Measurements from ENCODE around the gene PDE10A.

PDE10A gene

GRCh38 chr6:165536911-165537310, 126.1 kb downstream of the PDE10A start:
- DNase-seq (ENCODE audit: low read depth in 1 of 2, low spot score in 1 of 2): no peak
- TF ChIP-seq SPI1 (IDR thresholded peaks at IDR 0.05; ENCODE audit: borderline replicate concordance, low read depth) (no peak), POLR2AphosphoS5 (IDR thresholded peaks at IDR 0.05; ENCODE audit: low read depth) (no peak), GABPA (IDR thresholded peaks at IDR 0.05; ENCODE audit: low read depth) (no peak)
- TF ChIP-seq, protein P1, sequence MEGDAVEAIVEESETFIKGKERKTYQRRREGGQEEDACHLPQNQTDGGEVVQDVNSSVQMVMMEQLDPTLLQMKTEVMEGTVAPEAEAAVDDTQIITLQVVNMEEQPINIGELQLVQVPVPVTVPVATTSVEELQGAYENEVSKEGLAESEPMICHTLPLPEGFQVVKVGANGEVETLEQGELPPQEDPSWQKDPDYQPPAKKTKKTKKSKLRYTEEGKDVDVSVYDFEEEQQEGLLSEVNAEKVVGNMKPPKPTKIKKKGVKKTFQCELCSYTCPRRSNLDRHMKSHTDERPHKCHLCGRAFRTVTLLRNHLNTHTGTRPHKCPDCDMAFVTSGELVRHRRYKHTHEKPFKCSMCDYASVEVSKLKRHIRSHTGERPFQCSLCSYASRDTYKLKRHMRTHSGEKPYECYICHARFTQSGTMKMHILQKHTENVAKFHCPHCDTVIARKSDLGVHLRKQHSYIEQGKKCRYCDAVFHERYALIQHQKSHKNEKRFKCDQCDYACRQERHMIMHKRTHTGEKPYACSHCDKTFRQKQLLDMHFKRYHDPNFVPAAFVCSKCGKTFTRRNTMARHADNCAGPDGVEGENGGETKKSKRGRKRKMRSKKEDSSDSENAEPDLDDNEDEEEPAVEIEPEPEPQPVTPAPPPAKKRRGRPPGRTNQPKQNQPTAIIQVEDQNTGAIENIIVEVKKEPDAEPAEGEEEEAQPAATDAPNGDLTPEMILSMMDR (IDR thresholded peaks at IDR 0.05; ENCODE audit: insufficient read depth, low read length): no peak
- TF ChIP-seq, protein P2, sequence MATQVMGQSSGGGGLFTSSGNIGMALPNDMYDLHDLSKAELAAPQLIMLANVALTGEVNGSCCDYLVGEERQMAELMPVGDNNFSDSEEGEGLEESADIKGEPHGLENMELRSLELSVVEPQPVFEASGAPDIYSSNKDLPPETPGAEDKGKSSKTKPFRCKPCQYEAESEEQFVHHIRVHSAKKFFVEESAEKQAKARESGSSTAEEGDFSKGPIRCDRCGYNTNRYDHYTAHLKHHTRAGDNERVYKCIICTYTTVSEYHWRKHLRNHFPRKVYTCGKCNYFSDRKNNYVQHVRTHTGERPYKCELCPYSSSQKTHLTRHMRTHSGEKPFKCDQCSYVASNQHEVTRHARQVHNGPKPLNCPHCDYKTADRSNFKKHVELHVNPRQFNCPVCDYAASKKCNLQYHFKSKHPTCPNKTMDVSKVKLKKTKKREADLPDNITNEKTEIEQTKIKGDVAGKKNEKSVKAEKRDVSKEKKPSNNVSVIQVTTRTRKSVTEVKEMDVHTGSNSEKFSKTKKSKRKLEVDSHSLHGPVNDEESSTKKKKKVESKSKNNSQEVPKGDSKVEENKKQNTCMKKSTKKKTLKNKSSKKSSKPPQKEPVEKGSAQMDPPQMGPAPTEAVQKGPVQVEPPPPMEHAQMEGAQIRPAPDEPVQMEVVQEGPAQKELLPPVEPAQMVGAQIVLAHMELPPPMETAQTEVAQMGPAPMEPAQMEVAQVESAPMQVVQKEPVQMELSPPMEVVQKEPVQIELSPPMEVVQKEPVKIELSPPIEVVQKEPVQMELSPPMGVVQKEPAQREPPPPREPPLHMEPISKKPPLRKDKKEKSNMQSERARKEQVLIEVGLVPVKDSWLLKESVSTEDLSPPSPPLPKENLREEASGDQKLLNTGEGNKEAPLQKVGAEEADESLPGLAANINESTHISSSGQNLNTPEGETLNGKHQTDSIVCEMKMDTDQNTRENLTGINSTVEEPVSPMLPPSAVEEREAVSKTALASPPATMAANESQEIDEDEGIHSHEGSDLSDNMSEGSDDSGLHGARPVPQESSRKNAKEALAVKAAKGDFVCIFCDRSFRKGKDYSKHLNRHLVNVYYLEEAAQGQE (IDR thresholded peaks at IDR 0.05; ENCODE audit: insufficient replicate concordance, low read depth): no peak
- no peak overlapping the region for H3K4me3 ChIP-seq (replicated peaks; ENCODE audit: insufficient read depth, low read length)

GRCh38 chr6:165519316-165519715, 143.7 kb downstream of the PDE10A start:
- Histone ChIP-seq H3K4me3 (replicated peaks; ENCODE audit: insufficient read depth, low read length) (no peak overlapping the region), H3K27me3 (ENCODE audit: insufficient read depth, poor library complexity, severe bottlenecking) (no peaks in the 10 kb centered on the region), H3K27ac (replicated peaks) (no peak overlapping the region)
- no peak for DNase-seq (ENCODE audit: low read depth in 1 of 2, low spot score in 1 of 2)
- TF ChIP-seq, protein P2 (IDR thresholded peaks at IDR 0.05; ENCODE audit: insufficient replicate concordance, low read depth): no peak
- TF ChIP-seq POLR2AphosphoS5 (IDR thresholded peaks at IDR 0.05; ENCODE audit: low read depth) (no peak), GABPA (IDR thresholded peaks at IDR 0.05; ENCODE audit: low read depth) (no peak), SPI1 (IDR thresholded peaks at IDR 0.05; ENCODE audit: borderline replicate concordance, low read depth) (no peak)
- TF ChIP-seq, protein P1 (IDR thresholded peaks at IDR 0.05; ENCODE audit: insufficient read depth, low read length): no peak

More at GRCh38 chr6:165536911-165537310, 126.1 kb downstream of the PDE10A start:
- no peaks in the 10 kb centered on the region for H3K27me3 ChIP-seq (ENCODE audit: insufficient read depth, poor library complexity, severe bottlenecking)
- no peak overlapping the region for H3K27ac ChIP-seq (replicated peaks)

GRCh38 chr6:165515963-165516624, 146.9 kb downstream of the PDE10A start:
- TF ChIP-seq, protein P2 (IDR thresholded peaks at IDR 0.05; ENCODE audit: insufficient replicate concordance, low read depth): no peak
- TF ChIP-seq SPI1 (IDR thresholded peaks at IDR 0.05; ENCODE audit: borderline replicate concordance, low read depth) (no peak), POLR2AphosphoS5 (IDR thresholded peaks at IDR 0.05; ENCODE audit: low read depth) (no peak), GABPA (IDR thresholded peaks at IDR 0.05; ENCODE audit: low read depth) (no peak)
- TF ChIP-seq, protein P1 (IDR thresholded peaks at IDR 0.05; ENCODE audit: insufficient read depth, low read length): no peak
- H3K27me3 ChIP-seq (ENCODE audit: insufficient read depth, poor library complexity, severe bottlenecking): no peaks in the 10 kb centered on the region
- H3K4me3 ChIP-seq (replicated peaks; ENCODE audit: insufficient read depth, low read length): no peak overlapping the region
- DNase-seq (ENCODE audit: low read depth in 1 of 2, low spot score in 1 of 2): no peak
- no peak overlapping the region for H3K27ac ChIP-seq (replicated peaks)

Measured in HL-60 (cell line).